ENCODE data around the gene NYAP2.

DNA sequence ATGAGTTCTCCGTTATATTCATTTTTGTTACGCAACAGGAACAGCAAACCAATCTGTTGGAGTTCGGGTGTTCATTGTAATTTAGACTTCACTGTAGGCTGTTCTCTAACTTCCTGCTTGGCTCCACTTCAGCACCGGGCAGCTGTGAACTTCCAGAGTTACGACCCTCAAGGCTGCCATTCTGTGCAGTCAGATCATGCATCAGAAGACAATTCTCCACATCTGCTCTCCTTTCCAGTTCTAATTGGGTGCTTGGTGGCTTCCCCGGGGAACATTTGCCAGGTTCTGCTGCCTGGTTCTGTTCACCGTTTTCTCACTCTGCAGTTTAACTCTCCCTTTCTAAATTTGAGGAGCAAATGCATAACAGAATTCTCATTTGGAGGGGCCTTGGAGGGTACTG lies 237.7 kb downstream of the NYAP2 start:
- TF ChIP-seq, protein P1, sequence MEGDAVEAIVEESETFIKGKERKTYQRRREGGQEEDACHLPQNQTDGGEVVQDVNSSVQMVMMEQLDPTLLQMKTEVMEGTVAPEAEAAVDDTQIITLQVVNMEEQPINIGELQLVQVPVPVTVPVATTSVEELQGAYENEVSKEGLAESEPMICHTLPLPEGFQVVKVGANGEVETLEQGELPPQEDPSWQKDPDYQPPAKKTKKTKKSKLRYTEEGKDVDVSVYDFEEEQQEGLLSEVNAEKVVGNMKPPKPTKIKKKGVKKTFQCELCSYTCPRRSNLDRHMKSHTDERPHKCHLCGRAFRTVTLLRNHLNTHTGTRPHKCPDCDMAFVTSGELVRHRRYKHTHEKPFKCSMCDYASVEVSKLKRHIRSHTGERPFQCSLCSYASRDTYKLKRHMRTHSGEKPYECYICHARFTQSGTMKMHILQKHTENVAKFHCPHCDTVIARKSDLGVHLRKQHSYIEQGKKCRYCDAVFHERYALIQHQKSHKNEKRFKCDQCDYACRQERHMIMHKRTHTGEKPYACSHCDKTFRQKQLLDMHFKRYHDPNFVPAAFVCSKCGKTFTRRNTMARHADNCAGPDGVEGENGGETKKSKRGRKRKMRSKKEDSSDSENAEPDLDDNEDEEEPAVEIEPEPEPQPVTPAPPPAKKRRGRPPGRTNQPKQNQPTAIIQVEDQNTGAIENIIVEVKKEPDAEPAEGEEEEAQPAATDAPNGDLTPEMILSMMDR (IDR thresholded peaks at IDR 0.05), result no peak
- TF ChIP-seq, protein P2, sequence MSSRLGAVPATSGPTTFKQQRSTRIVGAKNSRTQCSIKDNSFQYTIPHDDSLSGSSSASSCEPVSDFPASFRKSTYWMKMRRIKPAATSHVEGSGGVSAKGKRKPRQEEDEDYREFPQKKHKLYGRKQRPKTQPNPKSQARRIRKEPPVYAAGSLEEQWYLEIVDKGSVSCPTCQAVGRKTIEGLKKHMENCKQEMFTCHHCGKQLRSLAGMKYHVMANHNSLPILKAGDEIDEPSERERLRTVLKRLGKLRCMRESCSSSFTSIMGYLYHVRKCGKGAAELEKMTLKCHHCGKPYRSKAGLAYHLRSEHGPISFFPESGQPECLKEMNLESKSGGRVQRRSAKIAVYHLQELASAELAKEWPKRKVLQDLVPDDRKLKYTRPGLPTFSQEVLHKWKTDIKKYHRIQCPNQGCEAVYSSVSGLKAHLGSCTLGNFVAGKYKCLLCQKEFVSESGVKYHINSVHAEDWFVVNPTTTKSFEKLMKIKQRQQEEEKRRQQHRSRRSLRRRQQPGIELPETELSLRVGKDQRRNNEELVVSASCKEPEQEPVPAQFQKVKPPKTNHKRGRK (CRISPR knock-in tag; IDR thresholded peaks at IDR 0.05; ENCODE audit: borderline replicate concordance), result no peak
- TF ChIP-seq KAT7 (CRISPR knock-in tag; IDR thresholded peaks at IDR 0.05; ENCODE audit: borderline replicate concordance) (no peak), IRF2 (CRISPR knock-in tag; IDR thresholded peaks at IDR 0.05; ENCODE audit: borderline replicate concordance, low read depth) (no peak)

All from WTC11 (cell line).